ENCODE measurements around the gene SGTA. TPM values are rescaled to one million over a fixed set of nuclear protein-coding genes. Genes with fewer than 3 reads are reported as not detected.

Gene SGTA
- total and polyA plus RNA-seq, 2 of the 13 experiments (the other 11 are each of a cell fraction or from before 2014, with no cell fraction given), result 43.9 to 47.4 TPM

- TF ChIP-seq KLF12 (CRISPR knock-in tag; IDR thresholded peaks at IDR 0.05; ENCODE audit: borderline replicate concordance) (peak; percentile 30; the same call in 1 of the 2 replicates), SIN3B (IDR thresholded peaks at IDR 0.05; ENCODE audit: low read length) (no peak), AFF4 (CRISPR knock-in tag; IDR thresholded peaks at IDR 0.05) (no peak), ZNF124 (CRISPR knock-in tag; IDR thresholded peaks at IDR 0.05) (no peak), ZNF33B (CRISPR knock-in tag; IDR thresholded peaks at IDR 0.05) (no peak), ZNF792 (CRISPR knock-in tag; IDR thresholded peaks at IDR 0.05) (peak; percentile 62; the same call in 1 of the 2 replicates), ZHX1 (CRISPR knock-in tag; IDR thresholded peaks at IDR 0.05; ENCODE audit: low read depth) (peak; percentile 50; the same call in 1 of the 2 replicates), ZNF281 (CRISPR knock-in tag; IDR thresholded peaks at IDR 0.05; ENCODE audit: borderline replicate concordance) (no peak), PCBP1 (IDR thresholded peaks at IDR 0.05; ENCODE audit: borderline replicate concordance, low read depth, low read length) (0 out of 2 replicates have a peak, but pooled peaks have one; percentile 27), MAX (IDR thresholded peaks at IDR 0.05) (peak; percentile 66), KDM3A (CRISPR knock-in tag; IDR thresholded peaks at IDR 0.05; ENCODE audit: low read depth) (peak; percentile 90; the same call in 1 of the 2 replicates), ZNF740 (CRISPR knock-in tag; IDR thresholded peaks at IDR 0.05) (no peak), CC2D1A (CRISPR knock-in tag; IDR thresholded peaks at IDR 0.05) (no peak), ZNF446 (CRISPR knock-in tag; IDR thresholded peaks at IDR 0.05) (no peak), MEF2D (CRISPR knock-in tag; IDR thresholded peaks at IDR 0.05) (peak; percentile 65; the same call in 1 of the 2 replicates), ZBTB46 (CRISPR knock-in tag; IDR thresholded peaks at IDR 0.05; ENCODE audit: borderline replicate concordance) (no peak), PRMT3 (CRISPR knock-in tag; IDR thresholded peaks at IDR 0.05; ENCODE audit: borderline replicate concordance, low read depth) (no peak), FIP1L1 (IDR thresholded peaks at IDR 0.05; ENCODE audit: borderline replicate concordance, insufficient read depth, low read depth, low read length) (no peak; the same call in 1 of the 2 replicates)
Observed at GRCh38 chr19:2819540-2820111, 36.6 kb upstream of the SGTA start, which contains the start of gene ZNF554 (continued).

Measured in HepG2 (cell line).